ENCODE results near the gene KLK4.

The KLK4 gene

GRCh38 chr19:50911206-50912101 lies at the start of gene KLK4:
KLK4 (minus strand) TSS chr19:50911395; CDS start chr19:50910738, 657 bp downstream.
- no peak for DNase-seq

- no peak for DNase-seq
Observed at GRCh38 chr19:50959731-50960500, 48.7 kb upstream of the KLK4 start.

GRCh38 chr19:50957587-50957986 lies 46.4 kb upstream of the KLK4 start:
- no peak for DNase-seq

GRCh38 chr19:50952910-50953309 lies 41.7 kb upstream of the KLK4 start, which contains the start of gene KLK5:
KLK5 (minus strand) TSS chr19:50953038; CDS start chr19:50952657, 381 bp downstream.
- no peak for DNase-seq

- no peak for DNase-seq
Observed at GRCh38 chr19:50949861-50950260, 38.7 kb upstream of the KLK4 start.

- DNase-seq, result no peak
Observed at GRCh38 chr19:50947123-50947522, 35.9 kb upstream of the KLK4 start.

- no peak for DNase-seq
Observed at GRCh38 chr19:50944795-50945194, 33.6 kb upstream of the KLK4 start.

- no peak for DNase-seq
Observed at GRCh38 chr19:50943074-50943828, 32.1 kb upstream of the KLK4 start.

GRCh38 chr19:50939596-50939995 lies 28.4 kb upstream of the KLK4 start:
- DNase-seq, result no peak

- no peak for DNase-seq
Observed at GRCh38 chr19:50933640-50934039, 22.4 kb upstream of the KLK4 start.

GRCh38 chr19:50932690-50933083 lies 21.5 kb upstream of the KLK4 start:
- DNase-seq, result no peak

GRCh38 chr19:50932018-50932689 lies 21.0 kb upstream of the KLK4 start:
- DNase-seq, result no peak

GRCh38 chr19:50931023-50931422 lies 19.8 kb upstream of the KLK4 start:
- DNase-seq, result no peak

- no peak for DNase-seq
Observed at GRCh38 chr19:50928831-50929230, 17.6 kb upstream of the KLK4 start.

- no peak for DNase-seq
Observed at GRCh38 chr19:50926144-50926543, 14.9 kb upstream of the KLK4 start.

GRCh38 chr19:50925734-50926133 lies 14.5 kb upstream of the KLK4 start:
- no peak for DNase-seq

- DNase-seq, result peak in 2 of 58 donors; percentile 3
Observed at GRCh38 chr19:50924586-50924985, 13.4 kb upstream of the KLK4 start.

- peak in 50 of 58 donors; percentile 1 to 75 (median 45) for DNase-seq
Observed at GRCh38 chr19:50922317-50922853, 11.2 kb upstream of the KLK4 start.

- no peak for DNase-seq
Observed at GRCh38 chr19:50921426-50922316, 10.5 kb upstream of the KLK4 start.

GRCh38 chr19:50916069-50916468 lies 4.9 kb upstream of the KLK4 start:
- no peak for DNase-seq

Measured in anterior cingulate cortex (tissue), 58 donors.